NCI-H345 (cell line): Measurements from ENCODE around the gene SFMBT1.

Experiments
- DNase-seq: peaks from one replicate; lab custom pipeline; 2025; lab: John Stamatoyannopoulos, UW

SFMBT1 gene

GRCh38 chr3:52923963-52924362 is 121.9 kb downstream of the SFMBT1 start:
- no peak for DNase-seq

- DNase-seq = no peak
These were observed 125.0 kb downstream of the SFMBT1 start for GRCh38 chr3:52920841-52921240.

- DNase-seq = no peak
These were observed 128.8 kb downstream of the SFMBT1 start for GRCh38 chr3:52917044-52917443.

- no peak for DNase-seq
These were observed 130.6 kb downstream of the SFMBT1 start for GRCh38 chr3:52915294-52915693.

- no peak for DNase-seq
These were observed 132.8 kb downstream of the SFMBT1 start for GRCh38 chr3:52912885-52913731.

GRCh38 chr3:52910823-52911222 is 135.1 kb downstream of the SFMBT1 start:
- DNase-seq = no peak

GRCh38 chr3:52907497-52907896 is 138.4 kb downstream of the SFMBT1 start:
- DNase-seq = no peak

- DNase-seq = no peak
These were observed 141.3 kb downstream of the SFMBT1 start for GRCh38 chr3:52904552-52904951.

- no peak for DNase-seq
These were observed 141.9 kb downstream of the SFMBT1 start for GRCh38 chr3:52904000-52904399.

- DNase-seq = peak; percentile 84
These were observed 148.4 kb downstream of the SFMBT1 start, which contains the start of gene STIMATE for GRCh38 chr3:52897130-52898122. Gene STIMATE (minus strand): TSS chr3:52897548. CDS start chr3:52897450, 98 bp downstream.

- peak; percentile 7 for DNase-seq
These were observed 149.3 kb downstream of the SFMBT1 start for GRCh38 chr3:52896613-52897012.

- DNase-seq = no peak
These were observed 149.7 kb downstream of the SFMBT1 start for GRCh38 chr3:52896151-52896550.

- no peak for DNase-seq
These were observed 150.5 kb downstream of the SFMBT1 start for GRCh38 chr3:52895418-52895817.

GRCh38 chr3:52894756-52895155 is 151.1 kb downstream of the SFMBT1 start:
- DNase-seq = no peak

GRCh38 chr3:52893723-52894122 is 152.2 kb downstream of the SFMBT1 start:
- no peak for DNase-seq

- DNase-seq = no peak
These were observed 153.1 kb downstream of the SFMBT1 start for GRCh38 chr3:52892625-52893311.

- DNase-seq = no peak
These were observed 153.6 kb downstream of the SFMBT1 start for GRCh38 chr3:52892290-52892624.

GRCh38 chr3:52891615-52892081 is 154.2 kb downstream of the SFMBT1 start:
- no peak for DNase-seq

GRCh38 chr3:52891164-52891563 is 154.7 kb downstream of the SFMBT1 start:
- DNase-seq = no peak

- DNase-seq = no peak
These were observed 155.1 kb downstream of the SFMBT1 start for GRCh38 chr3:52890735-52891134.

GRCh38 chr3:52889901-52890300 is 156.0 kb downstream of the SFMBT1 start:
- DNase-seq = no peak

GRCh38 chr3:52887166-52887565 is 158.7 kb downstream of the SFMBT1 start:
- DNase-seq = no peak
